HepG2 (cell line): ENCODE measurements around the gene GRHL1. TPM values are rescaled to one million over a fixed set of nuclear protein-coding genes. Genes with fewer than 3 reads are reported as not detected.

Experiments used
- ETV5 ChIP-seq: IDR thresholded peaks from 2 replicates; pipeline ENCODE4 v1.6.1; 2018; ENCODE audit warnings: missing biosample characterization, missing genetic modification reagents, inconsistent platforms, borderline replicate concordance
- FOSL2 ChIP-seq: sonication (generic); formaldehyde crosslinking; IDR thresholded peaks from 2 replicates; pipeline ENCODE4 v1.4.0; 2020; ENCODE audit warnings: missing genetic modification reagents
- KLF13 ChIP-seq: sonication (generic); formaldehyde crosslinking; IDR thresholded peaks from 2 replicates; pipeline ENCODE4 v1.4.0; 2020; ENCODE audit warnings: mild to moderate bottlenecking, missing genetic modification reagents
- MED1 ChIP-seq: sonication (generic); formaldehyde crosslinking; IDR thresholded peaks from 2 replicates; pipeline ENCODE4 v1.4.0; 2020; ENCODE audit warnings: missing genetic modification reagents
- SMC3 ChIP-seq: IDR thresholded peaks from 2 replicates; pipeline ENCODE4 v1.6.1; 2011; ENCODE audit warnings: low read length, improper control_type of control experiment
- TCF12 ChIP-seq, 2 experiments: fragments of 450-650 bp in 1 of 2; sonication (generic) in 1 of 2; formaldehyde crosslinking in 1 of 2; IDR thresholded peaks; 2 replicates each; pipeline versions ENCODE4 v1.6.1 to v1.8.0; 2017 to 2022; ENCODE audit warnings: antibody characterized with exemption in 1 of 2, mild to moderate bottlenecking in 1 of 2, missing genetic modification reagents in 1 of 2, moderate library complexity in 1 of 2
- ZMYM2 ChIP-seq: sonication (generic); formaldehyde crosslinking; IDR thresholded peaks from 2 replicates; pipeline ENCODE4 v1.8.0; 2022; ENCODE audit warnings: mild to moderate bottlenecking, missing genetic modification reagents
- ZNF235 ChIP-seq: sonication (generic); formaldehyde crosslinking; IDR thresholded peaks from 2 replicates; pipeline ENCODE4 v1.8.1; 2023; ENCODE audit warnings: mild to moderate bottlenecking, missing genetic modification reagents, borderline replicate concordance
- ZNF468 ChIP-seq: sonication (generic); formaldehyde crosslinking; IDR thresholded peaks from 2 replicates; pipeline ENCODE4 v1.8.0; 2022; ENCODE audit warnings: mild to moderate bottlenecking, moderate library complexity, missing genetic modification reagents
- ZNF543 ChIP-seq: sonication (generic); formaldehyde crosslinking; IDR thresholded peaks from 2 replicates; pipeline ENCODE4 v1.4.0; 2020; ENCODE audit warnings: mild to moderate bottlenecking, missing genetic modification reagents
- ZNF607 ChIP-seq: sonication (generic); formaldehyde crosslinking; IDR thresholded peaks from 2 replicates; pipeline ENCODE4 v1.5.1; 2020; ENCODE audit warnings: missing genetic modification reagents, mild to moderate bottlenecking, borderline replicate concordance
- ZNF768 ChIP-seq: sonication (generic); formaldehyde crosslinking; IDR thresholded peaks from 2 replicates; pipeline ENCODE4 v1.4.0; 2020; ENCODE audit warnings: missing genetic modification reagents
- polyA plus RNA-seq, 8 experiments: library from polyadenylated mRNA; depleted of rRNA in 3 of 8; stranded (reverse) in 7 of 8; unstranded in 1 of 8; fragments of >200 nt; fragmentation: Illumina TruSeq in 4 of 8; extraction: Trizol in 4 of 8; gene quantifications; 2 replicates each; pipeline versions ENCODE4 v1.2.1 to v1.2.3, GENCODE V29; 2011 to 2016; ENCODE audit warnings: low read depth in 4 of 8, missing spikeins in 1 of 8, mixed read lengths in 1 of 8; ENCODE audit not compliant: insufficient read depth in 1 of 8
- total RNA-seq, 5 experiments: library from RNA; depleted of rRNA; stranded (reverse); fragments of >200 nt; fragmentation: Illumina TruSeq; extraction: Trizol; gene quantifications; 2 replicates each; pipeline ENCODE4 v1.2.3, GENCODE V29; 2016; ENCODE audit warnings: low read depth in 1 of 5
- TF ChIP-seq, protein P1 (sequence below): sonication (generic); formaldehyde crosslinking; IDR thresholded peaks from 2 replicates; pipeline ENCODE4 v1.5.0; 2020; ENCODE audit warnings: missing genetic modification reagents
- TF ChIP-seq, protein P2 (sequence below): sonication (generic); formaldehyde crosslinking; IDR thresholded peaks from 2 replicates; pipeline ENCODE4 v1.8.0; 2022; ENCODE audit warnings: mild to moderate bottlenecking, missing genetic modification reagents
- TF ChIP-seq, protein P3 (sequence below): sonication (generic); formaldehyde crosslinking; conservative IDR thresholded peaks from 2 replicates; pipeline ENCODE4 v1.8.0; 2022; ENCODE audit warnings: mild to moderate bottlenecking, moderate library complexity, missing genetic modification reagents
- TF ChIP-seq, protein P4 (sequence below): sonication (generic); formaldehyde crosslinking; IDR thresholded peaks from 2 replicates; pipeline ENCODE4 v1.4.0; 2020; ENCODE audit warnings: missing genetic modification reagents
- TF ChIP-seq, protein P5 (sequence below): sonication (generic); formaldehyde crosslinking; IDR thresholded peaks from 2 replicates; pipeline ENCODE4 v1.5.1; 2020; ENCODE audit warnings: mild to moderate bottlenecking, missing genetic modification reagents, borderline replicate concordance

GRHL1 gene
- total and polyA plus RNA-seq, 2 of the 13 experiments (the other 11 are each of a cell fraction or from before 2014, with no cell fraction given): 9.3 to 12.0 TPM

DNA sequence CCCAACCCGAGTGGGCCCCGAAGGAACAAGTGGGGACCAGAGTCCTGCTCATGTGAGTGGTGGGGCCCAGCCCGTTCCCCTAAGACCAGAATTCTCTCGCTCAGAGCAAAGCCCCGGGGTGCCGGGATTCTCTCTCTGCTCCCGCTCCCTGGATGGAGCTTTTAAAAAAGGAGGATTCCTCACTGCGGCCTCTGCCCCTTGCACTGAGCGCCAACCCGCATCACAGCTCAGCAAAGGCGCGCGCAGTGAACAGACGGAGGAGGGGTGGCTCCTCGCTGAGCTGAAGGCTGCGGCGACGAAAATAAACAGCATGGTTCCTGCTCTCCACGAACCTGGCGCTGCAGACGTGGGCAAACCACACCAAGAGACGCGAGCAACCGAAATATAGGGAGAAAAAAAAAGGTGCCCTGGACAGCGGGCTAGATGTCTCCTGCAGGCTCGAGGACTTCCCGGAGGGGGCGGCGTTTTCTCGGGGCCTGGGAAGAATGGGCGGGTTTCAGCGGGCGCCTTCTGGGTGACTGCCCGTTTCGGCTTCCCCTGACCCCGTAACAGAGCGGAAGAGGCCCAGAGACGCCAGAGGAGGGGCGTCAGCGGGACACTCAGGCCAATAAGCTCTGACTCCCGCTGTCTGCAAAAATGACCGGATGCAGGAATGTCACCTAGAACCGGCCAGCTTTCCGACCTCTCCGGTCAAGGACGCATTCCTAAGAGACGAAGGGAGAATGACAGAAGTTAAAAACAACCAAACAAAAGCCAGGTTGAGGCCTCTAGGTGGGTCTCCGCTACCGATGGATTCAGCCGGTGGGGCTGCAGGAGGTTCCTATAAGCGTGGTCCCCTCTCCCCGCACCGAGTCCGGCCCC lies 91.0 kb downstream of the GRHL1 start (continued):
- TF ChIP-seq, protein P1, sequence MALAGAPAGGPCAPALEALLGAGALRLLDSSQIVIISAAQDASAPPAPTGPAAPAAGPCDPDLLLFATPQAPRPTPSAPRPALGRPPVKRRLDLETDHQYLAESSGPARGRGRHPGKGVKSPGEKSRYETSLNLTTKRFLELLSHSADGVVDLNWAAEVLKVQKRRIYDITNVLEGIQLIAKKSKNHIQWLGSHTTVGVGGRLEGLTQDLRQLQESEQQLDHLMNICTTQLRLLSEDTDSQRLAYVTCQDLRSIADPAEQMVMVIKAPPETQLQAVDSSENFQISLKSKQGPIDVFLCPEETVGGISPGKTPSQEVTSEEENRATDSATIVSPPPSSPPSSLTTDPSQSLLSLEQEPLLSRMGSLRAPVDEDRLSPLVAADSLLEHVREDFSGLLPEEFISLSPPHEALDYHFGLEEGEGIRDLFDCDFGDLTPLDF (CRISPR knock-in tag): no peak; the same call in 1 of the 2 replicates
- TF ChIP-seq, protein P2, sequence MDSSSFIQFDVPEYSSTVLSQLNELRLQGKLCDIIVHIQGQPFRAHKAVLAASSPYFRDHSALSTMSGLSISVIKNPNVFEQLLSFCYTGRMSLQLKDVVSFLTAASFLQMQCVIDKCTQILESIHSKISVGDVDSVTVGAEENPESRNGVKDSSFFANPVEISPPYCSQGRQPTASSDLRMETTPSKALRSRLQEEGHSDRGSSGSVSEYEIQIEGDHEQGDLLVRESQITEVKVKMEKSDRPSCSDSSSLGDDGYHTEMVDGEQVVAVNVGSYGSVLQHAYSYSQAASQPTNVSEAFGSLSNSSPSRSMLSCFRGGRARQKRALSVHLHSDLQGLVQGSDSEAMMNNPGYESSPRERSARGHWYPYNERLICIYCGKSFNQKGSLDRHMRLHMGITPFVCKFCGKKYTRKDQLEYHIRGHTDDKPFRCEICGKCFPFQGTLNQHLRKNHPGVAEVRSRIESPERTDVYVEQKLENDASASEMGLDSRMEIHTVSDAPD: 0 out of 2 replicates have a peak, but pooled peaks have one; percentile 15
- TF ChIP-seq, protein P3, sequence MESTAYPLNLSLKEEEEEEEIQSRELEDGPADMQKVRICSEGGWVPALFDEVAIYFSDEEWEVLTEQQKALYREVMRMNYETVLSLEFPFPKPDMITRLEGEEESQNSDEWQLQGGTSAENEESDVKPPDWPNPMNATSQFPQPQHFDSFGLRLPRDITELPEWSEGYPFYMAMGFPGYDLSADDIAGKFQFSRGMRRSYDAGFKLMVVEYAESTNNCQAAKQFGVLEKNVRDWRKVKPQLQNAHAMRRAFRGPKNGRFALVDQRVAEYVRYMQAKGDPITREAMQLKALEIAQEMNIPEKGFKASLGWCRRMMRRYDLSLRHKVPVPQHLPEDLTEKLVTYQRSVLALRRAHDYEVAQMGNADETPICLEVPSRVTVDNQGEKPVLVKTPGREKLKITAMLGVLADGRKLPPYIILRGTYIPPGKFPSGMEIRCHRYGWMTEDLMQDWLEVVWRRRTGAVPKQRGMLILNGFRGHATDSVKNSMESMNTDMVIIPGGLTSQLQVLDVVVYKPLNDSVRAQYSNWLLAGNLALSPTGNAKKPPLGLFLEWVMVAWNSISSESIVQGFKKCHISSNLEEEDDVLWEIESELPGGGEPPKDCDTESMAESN: peak; percentile 24; the same call in 1 of the 2 replicates
- TF ChIP-seq FOSL2 (CRISPR knock-in tag) (peak; percentile 9; the same call in 1 of the 2 replicates), ETV5 (CRISPR knock-in tag) (peak; percentile 78; the same call in 1 of the 2 replicates), SMC3 (no peak), MED1 (CRISPR knock-in tag) (0 out of 2 replicates have a peak, but pooled peaks have one; percentile 9), ZNF543 (CRISPR knock-in tag) (peak; percentile 3; the same call in 1 of the 2 replicates), ZNF235 (CRISPR knock-in tag) (peak; percentile 8; the same call in 1 of the 2 replicates), ZMYM2 (CRISPR knock-in tag) (no peak), ZNF607 (CRISPR knock-in tag) (0 out of 2 replicates have a peak, but pooled peaks have one; percentile 1), TCF12 (IDR thresholded peaks at IDR 0.05) (no peak), TCF12 (CRISPR knock-in tag; IDR thresholded peaks at IDR 0.05) (peak; percentile 37; the same call in 1 of the 2 replicates), ZNF468 (CRISPR knock-in tag) (no peak), ZNF768 (0 out of 2 replicates have a peak, but pooled peaks have one; percentile 49), KLF13 (CRISPR knock-in tag) (no peak)
- TF ChIP-seq, protein P4, sequence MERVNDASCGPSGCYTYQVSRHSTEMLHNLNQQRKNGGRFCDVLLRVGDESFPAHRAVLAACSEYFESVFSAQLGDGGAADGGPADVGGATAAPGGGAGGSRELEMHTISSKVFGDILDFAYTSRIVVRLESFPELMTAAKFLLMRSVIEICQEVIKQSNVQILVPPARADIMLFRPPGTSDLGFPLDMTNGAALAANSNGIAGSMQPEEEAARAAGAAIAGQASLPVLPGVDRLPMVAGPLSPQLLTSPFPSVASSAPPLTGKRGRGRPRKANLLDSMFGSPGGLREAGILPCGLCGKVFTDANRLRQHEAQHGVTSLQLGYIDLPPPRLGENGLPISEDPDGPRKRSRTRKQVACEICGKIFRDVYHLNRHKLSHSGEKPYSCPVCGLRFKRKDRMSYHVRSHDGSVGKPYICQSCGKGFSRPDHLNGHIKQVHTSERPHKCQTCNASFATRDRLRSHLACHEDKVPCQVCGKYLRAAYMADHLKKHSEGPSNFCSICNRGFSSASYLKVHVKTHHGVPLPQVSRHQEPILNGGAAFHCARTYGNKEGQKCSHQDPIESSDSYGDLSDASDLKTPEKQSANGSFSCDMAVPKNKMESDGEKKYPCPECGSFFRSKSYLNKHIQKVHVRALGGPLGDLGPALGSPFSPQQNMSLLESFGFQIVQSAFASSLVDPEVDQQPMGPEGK (CRISPR knock-in tag): peak; percentile 13; the same call in 1 of the 2 replicates
- TF ChIP-seq, protein P5, sequence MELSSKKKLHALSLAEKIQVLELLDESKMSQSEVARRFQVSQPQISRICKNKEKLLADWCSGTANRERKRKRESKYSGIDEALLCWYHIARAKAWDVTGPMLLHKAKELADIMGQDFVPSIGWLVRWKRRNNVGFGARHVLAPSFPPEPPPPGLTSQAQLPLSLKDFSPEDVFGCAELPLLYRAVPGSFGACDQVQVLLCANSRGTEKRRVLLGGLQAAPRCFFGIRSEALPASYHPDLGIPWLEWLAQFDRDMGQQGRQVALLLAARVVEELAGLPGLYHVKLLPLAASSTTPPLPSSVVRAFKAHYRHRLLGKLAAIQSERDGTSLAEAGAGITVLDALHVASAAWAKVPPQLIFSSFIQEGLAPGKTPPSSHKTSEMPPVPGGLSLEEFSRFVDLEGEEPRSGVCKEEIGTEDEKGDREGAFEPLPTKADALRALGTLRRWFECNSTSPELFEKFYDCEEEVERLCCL (CRISPR knock-in tag): no peak
